Sigmoid colon (tissue), 7 donors: Measurements from ENCODE around the gene C1QTNF1. TPM values are rescaled to one million over a fixed set of nuclear protein-coding genes. Genes with fewer than 3 reads are reported as not detected.
A peak's percentile ranks its signal among the peaks of the same experiment; 100 is the strongest.

ENCODE experiments used
- DNase-seq: peaks from one replicate; pipeline ENCODE4 v3.0.0-alpha.2; 2019
- H3K27ac ChIP-seq, 4 donors: fragments of 200-600 bp; sonication (generic); one replicate each; pipeline ENCODE4 v1.5.1; 2016 to 2019; ENCODE audit warnings: mild to moderate bottlenecking in 1 of 4
- H3K27me3 ChIP-seq, 3 donors: fragments of 200-600 bp; sonication (generic); one replicate each; pipeline ENCODE4 v1.5.1; 2019; ENCODE audit warnings: mild to moderate bottlenecking in 1 of 3
- H3K36me3 ChIP-seq, 4 donors: fragments of 200-600 bp; sonication (generic); one replicate each; pipeline ENCODE4 v1.5.1; 2016 to 2019
- H3K4me1 ChIP-seq, 4 donors: fragments of 200-600 bp; sonication (generic); one replicate each; pipeline ENCODE4 v1.5.1; 2017 to 2019
- H3K4me3 ChIP-seq, 4 donors: fragments of 200-600 bp; sonication (generic); one replicate each; pipeline ENCODE4 v1.5.1; 2017 to 2019; ENCODE audit warnings: mild to moderate bottlenecking in 2 of 4, moderate library complexity in 1 of 4
- H3K9me3 ChIP-seq, 4 donors: fragments of 200-600 bp in 3 of 4; sonication (generic) in 3 of 4; one replicate each; pipeline versions ENCODE4 v1.5.1 to v1.6.1; 2013 to 2019
- EP300 ChIP-seq, 4 donors: sonication (generic); formaldehyde crosslinking; IDR thresholded peaks; one replicate each; pipeline ENCODE4 v1.6.1; 2017; ENCODE audit warnings: antibody characterized with exemption in 4 of 4
- POLR2A ChIP-seq, 2 donors: fragments of 450-650 bp; IDR thresholded peaks; one replicate each; pipeline ENCODE4 v1.6.1; 2016; ENCODE audit warnings: antibody characterized with exemption in 2 of 2, mild to moderate bottlenecking in 2 of 2, moderate library complexity in 2 of 2
- POLR2AphosphoS5 ChIP-seq, 4 donors: sonication (generic); formaldehyde crosslinking; IDR thresholded peaks; one replicate each; pipeline ENCODE4 v1.6.1; 2017; ENCODE audit warnings: antibody characterized with exemption in 4 of 4
- WGBS, 2 donors: extraction: QIAGEN DNeasy Blood & Tissue Kit; methylation state at CpG; one replicate each; pipeline ENCODE4 v1.1.7; 2013; 5-methylcytosine and 5-hydroxymethylcytosine counted together
- intact Hi-C: fragments of 100-400 bp; cut with DNase I; formaldehyde crosslinking; loops from one replicate; pipeline ENCODE4 v1.15.1; 2023
- polyA plus RNA-seq, 3 donors: library from polyadenylated mRNA; stranded (reverse); fragments of 200-250 nt; gene quantifications; one replicate each; pipeline ENCODE4 v1.2.3, GENCODE V29; 2013
- total RNA-seq, 4 donors: library from RNA; depleted of rRNA; stranded (reverse); fragments of >200 nt; gene quantifications; one replicate each; pipeline ENCODE4 v1.1.0, GENCODE V29; 2016
- TF ChIP-seq, protein P1 (sequence below), 4 experiments: fragments of 450-650 bp in 3 of 4; fragments of 200-600 bp in 1 of 4; IDR thresholded peaks; one replicate each; pipeline ENCODE4 v1.5.1; 2016 to 2019; ENCODE audit warnings: antibody characterized with exemption in 4 of 4, mild to moderate bottlenecking in 3 of 4, moderate library complexity in 2 of 4
- donor health status: healthy with polysubstance abuse.
- donor health status: Bipolar disorder and iron deficiency.
- donor health status: healthy.

Gene C1QTNF1
- total and polyA plus RNA-seq, 7 donors, result 1.4 to 34.6 (median 23.9) TPM

DNA sequence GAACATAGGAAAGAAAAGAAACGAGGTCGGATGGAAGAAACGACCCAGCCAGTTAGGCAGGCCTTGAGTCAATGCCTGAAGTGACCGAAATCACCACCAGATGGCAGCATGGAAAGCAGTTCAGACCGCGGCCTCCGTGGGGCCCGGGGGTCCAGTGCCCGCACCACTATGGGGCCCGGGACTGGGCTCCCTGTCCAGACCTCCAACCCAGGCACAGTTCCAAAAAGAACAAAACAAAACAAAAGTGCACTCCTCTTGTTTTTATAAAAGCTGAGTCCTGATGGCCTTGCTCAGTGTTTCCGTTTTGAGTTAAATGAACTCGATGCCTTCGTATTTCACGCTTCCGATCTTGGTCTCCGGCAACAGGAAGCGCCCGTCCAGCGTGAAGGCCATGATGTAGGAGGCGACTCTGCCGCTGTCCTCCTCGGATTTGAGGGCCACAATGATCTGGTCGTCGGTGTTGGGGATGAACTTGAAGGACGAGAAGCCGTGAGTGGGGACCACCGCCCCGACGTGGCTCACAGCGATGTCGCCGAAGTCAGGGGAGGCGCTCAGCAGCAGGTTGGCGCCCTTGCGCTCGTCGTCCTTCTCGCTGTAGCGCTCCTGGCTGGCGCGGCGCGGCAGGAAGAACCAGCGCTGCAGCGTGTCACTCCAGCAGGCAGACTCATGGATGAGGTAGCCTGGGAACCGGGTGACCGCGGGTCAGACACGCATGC is 30.6 kb upstream of the C1QTNF1 start:
- Histone ChIP-seq H3K36me3 (peaks cover 9 to 74% (median 21%) of the 10 kb centered on the region in 4 donors), H3K4me3 (no peak overlapping the region), H3K4me1 (peaks cover 0 to 12% (median 4%) of the 10 kb centered on the region in 4 donors), H3K9me3 (no peaks in the 10 kb centered on the region), H3K27ac (no peak overlapping the region), H3K27me3 (no peaks in the 10 kb centered on the region)
- intact Hi-C loops, result no loop called here
- peak; percentile 67 for DNase-seq
- 76 to 78% methylated on average over 49 of the region's 49 CpGs for WGBS, 2 donors
- no peak for TF ChIP-seq POLR2AphosphoS5 (IDR thresholded peaks at IDR 0.05)
- TF ChIP-seq, protein P1, sequence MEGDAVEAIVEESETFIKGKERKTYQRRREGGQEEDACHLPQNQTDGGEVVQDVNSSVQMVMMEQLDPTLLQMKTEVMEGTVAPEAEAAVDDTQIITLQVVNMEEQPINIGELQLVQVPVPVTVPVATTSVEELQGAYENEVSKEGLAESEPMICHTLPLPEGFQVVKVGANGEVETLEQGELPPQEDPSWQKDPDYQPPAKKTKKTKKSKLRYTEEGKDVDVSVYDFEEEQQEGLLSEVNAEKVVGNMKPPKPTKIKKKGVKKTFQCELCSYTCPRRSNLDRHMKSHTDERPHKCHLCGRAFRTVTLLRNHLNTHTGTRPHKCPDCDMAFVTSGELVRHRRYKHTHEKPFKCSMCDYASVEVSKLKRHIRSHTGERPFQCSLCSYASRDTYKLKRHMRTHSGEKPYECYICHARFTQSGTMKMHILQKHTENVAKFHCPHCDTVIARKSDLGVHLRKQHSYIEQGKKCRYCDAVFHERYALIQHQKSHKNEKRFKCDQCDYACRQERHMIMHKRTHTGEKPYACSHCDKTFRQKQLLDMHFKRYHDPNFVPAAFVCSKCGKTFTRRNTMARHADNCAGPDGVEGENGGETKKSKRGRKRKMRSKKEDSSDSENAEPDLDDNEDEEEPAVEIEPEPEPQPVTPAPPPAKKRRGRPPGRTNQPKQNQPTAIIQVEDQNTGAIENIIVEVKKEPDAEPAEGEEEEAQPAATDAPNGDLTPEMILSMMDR (IDR thresholded peaks at IDR 0.05), result peak in 3 of 4 experiments; percentile 62 to 76 (median 66)

DNA sequence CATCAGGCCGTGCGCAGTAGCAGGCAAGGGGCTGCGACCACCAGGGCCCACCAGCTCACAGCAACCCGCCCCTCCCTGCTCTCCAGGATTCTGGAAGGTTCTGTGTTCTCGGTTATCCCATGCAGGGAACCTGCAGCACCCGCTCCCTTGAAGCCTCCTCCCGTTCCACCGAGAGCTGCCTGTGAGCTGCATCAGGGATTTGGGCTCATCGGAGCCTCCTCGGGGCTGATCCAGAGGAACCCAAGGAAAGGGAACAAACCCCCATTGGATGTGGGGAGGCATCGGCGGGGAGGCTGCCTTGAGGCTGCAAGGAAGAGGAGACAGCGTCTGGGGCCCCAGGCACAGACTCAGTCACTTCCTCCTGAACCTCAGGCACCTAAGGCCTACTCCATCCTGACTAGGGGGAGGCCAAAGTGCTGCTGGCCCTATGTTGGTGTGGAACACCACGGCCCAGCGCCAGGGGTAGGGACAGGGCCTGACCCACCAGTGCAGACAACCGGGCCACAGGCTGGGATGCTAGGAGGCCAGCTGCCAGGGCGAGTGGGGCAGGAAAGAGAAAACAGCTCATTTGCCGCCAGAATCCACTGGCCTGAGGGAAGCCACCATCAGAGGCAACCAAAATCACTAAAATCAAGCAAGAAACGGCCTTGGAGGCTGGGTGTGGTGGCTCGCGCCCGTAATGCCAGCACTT is 29.8 kb upstream of the C1QTNF1 start:
- no peak for TF ChIP-seq EP300 (IDR thresholded peaks at IDR 0.05)
- TF ChIP-seq POLR2A (IDR thresholded peaks at IDR 0.05), result no peak
- TF ChIP-seq POLR2AphosphoS5 (IDR thresholded peaks at IDR 0.05), result no peak
- TF ChIP-seq, protein P1 (IDR thresholded peaks at IDR 0.05), result no peak
- Histone ChIP-seq H3K4me3 (no peak overlapping the region), H3K4me1 (peaks cover 0 to 12% (median 4%) of the 10 kb centered on the region in 4 donors), H3K27ac (no peak overlapping the region), H3K27me3 (no peaks in the 10 kb centered on the region), H3K9me3 (no peaks in the 10 kb centered on the region), H3K36me3 (peaks cover 9 to 74% (median 21%) of the 10 kb centered on the region in 4 donors)
- 89 to 91% methylated on average over 22 of the region's 22 CpGs for WGBS, 2 donors
- intact Hi-C loops, result no loop called here
- DNase-seq, result peak; percentile 53

DNA sequence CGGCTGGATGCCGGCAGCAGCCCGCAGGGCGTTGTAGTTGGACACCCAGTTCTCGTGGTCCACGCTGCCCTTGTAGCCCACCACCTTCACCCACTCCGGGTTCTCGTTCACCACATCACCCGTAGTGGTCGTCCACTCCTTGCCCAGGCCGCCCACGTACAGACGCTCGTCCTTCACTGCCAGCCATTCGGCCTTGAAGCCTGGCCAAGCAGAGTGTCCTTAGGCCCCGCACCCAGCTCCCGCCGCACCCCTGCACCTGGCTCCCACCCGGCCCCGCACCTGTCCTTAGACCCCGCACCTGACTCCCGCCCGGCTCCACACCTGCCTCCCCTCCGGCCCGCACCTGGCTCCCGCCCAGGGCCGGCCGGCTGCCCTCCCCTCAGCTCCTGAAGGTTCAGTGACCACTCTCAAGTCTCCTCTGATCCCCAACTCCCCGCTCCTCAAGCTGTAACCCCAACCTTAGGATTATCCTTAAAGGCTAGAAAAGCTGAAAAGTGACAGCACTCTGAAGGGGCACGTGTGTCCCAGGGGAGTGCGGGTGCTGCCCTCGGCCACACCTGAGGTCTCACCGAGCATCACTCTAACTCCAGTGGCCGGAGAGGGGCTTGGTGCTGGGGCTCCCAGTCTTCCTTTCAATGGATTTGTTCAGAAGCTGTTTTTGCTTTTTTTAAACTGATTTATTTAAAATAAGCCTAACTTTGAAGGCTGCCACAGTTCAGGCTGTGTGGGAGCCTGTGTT is 28.8 kb upstream of the C1QTNF1 start:
- H3K36me3 ChIP-seq, result peaks cover 9 to 78% (median 21%) of the 10 kb centered on the region in 4 donors
- DNase-seq, result peak; percentile 57
- no peaks in the 10 kb centered on the region for H3K27me3 ChIP-seq
- intact Hi-C loops, result no loop called here
- TF ChIP-seq POLR2A (IDR thresholded peaks at IDR 0.05), result no peak
- no peak for TF ChIP-seq POLR2AphosphoS5 (IDR thresholded peaks at IDR 0.05)
- TF ChIP-seq EP300 (IDR thresholded peaks at IDR 0.05), result no peak
- TF ChIP-seq, protein P1 (IDR thresholded peaks at IDR 0.05), result no peak
- peaks cover 0 to 12% (median 4%) of the 10 kb centered on the region in 4 donors for H3K4me1 ChIP-seq
- no peak overlapping the region for H3K27ac ChIP-seq
- H3K9me3 ChIP-seq, result no peaks in the 10 kb centered on the region
- WGBS, 2 donors, result 31 to 77% methylated on average over 34 of the region's 34 CpGs
- H3K4me3 ChIP-seq, result no peak overlapping the region

GRCh38 chr17:78995761-78996451 is 28.1 kb upstream of the C1QTNF1 start:
- peak; percentile 72 for DNase-seq
- Histone ChIP-seq H3K9me3 (no peaks in the 10 kb centered on the region), H3K27ac (peak overlapping the region in 1 of 4 donors; percentile 27), H3K27me3 (no peaks in the 10 kb centered on the region), H3K4me1 (peaks cover 0 to 12% (median 4%) of the 10 kb centered on the region in 4 donors), H3K36me3 (peaks cover 9 to 71% (median 21%) of the 10 kb centered on the region in 4 donors), H3K4me3 (no peak overlapping the region)
- WGBS, 2 donors, result 18 to 64% methylated on average over 18 of the region's 18 CpGs
- intact Hi-C loops, result no loop called here
- no peak for TF ChIP-seq POLR2AphosphoS5 (IDR thresholded peaks at IDR 0.05)
- TF ChIP-seq, protein P1 (IDR thresholded peaks at IDR 0.05), result no peak
- no peak for TF ChIP-seq POLR2A (IDR thresholded peaks at IDR 0.05)
- no peak for TF ChIP-seq EP300 (IDR thresholded peaks at IDR 0.05)
